ENCODE measurements around the gene B3GALNT1.
"Not testable (repeated sequence)": the region's sequence is repeated elsewhere in the genome, so short reads cannot be mapped to it uniquely, and the experiment has no call there.

The B3GALNT1 gene

GRCh38 chr3:161064413-161064812, 40.7 kb downstream of the B3GALNT1 start:
- Histone ChIP-seq H3K4me1 (ENCODE audit: control insufficient read depth, insufficient read depth, low read length, poor library complexity, severe bottlenecking) (no peaks in the 10 kb centered on the region), H3K27me3 (replicated peaks; ENCODE audit: control insufficient read depth, insufficient read depth, low read length, poor library complexity, severe bottlenecking) (no peaks in the 10 kb centered on the region), H3K27ac (ENCODE audit: insufficient read depth, low read length, poor library complexity, severe bottlenecking) (no peak overlapping the region), H3K9me3 (ENCODE audit: control insufficient read depth, low read length) (no peaks in the 10 kb centered on the region), H3K36me3 (ENCODE audit: control insufficient read depth, insufficient read depth, low read length) (no peaks in the 10 kb centered on the region), H3K4me3 (ENCODE audit: insufficient read depth, low read depth, low read length, poor library complexity, severe bottlenecking) (no peak overlapping the region)
- no peak for DNase-seq

DNA sequence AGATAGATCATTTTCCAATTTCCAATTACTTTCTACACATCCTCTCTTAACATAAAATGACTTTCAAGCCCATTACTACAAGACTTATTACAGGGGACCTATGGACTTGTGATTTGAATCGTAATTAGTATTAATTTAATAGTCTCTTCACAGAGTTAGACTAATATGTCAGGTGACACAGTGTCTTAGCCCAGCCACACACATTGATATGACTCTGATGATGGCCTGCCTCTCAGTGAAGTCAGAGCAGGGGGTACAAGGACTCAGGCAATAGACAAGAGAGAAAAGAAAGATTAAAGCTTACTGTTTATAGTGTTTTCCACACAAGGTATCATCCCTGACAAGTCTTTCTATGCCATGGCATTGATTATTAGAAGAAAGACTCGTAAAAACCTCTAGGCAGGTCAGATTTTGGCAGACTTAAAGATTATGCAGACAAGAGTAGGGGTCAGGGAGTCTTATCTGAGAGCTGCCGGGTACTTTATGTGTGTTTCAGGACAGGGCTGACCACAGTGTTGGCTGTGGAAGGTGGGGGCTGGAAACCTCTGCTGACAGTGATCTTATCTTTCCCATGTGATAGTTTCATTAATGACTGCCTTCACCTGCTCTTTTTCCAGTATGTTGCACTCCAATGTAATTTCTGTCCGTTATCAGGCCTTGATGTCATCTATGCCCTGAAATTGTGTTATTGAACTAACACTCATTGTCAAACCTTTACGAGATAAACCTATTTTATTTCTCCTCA, 50.1 kb downstream of the B3GALNT1 start:
- Histone ChIP-seq H3K9me3 (ENCODE audit: control insufficient read depth, low read length) (no peaks in the 10 kb centered on the region), H3K4me3 (ENCODE audit: insufficient read depth, low read depth, low read length, poor library complexity, severe bottlenecking) (no peak overlapping the region), H3K4me1 (ENCODE audit: control insufficient read depth, insufficient read depth, low read length, poor library complexity, severe bottlenecking) (no peaks in the 10 kb centered on the region), H3K36me3 (ENCODE audit: control insufficient read depth, insufficient read depth, low read length) (no peaks in the 10 kb centered on the region), H3K27ac (ENCODE audit: insufficient read depth, low read length, poor library complexity, severe bottlenecking) (no peak overlapping the region), H3K27me3 (replicated peaks; ENCODE audit: control insufficient read depth, insufficient read depth, low read length, poor library complexity, severe bottlenecking) (no peaks in the 10 kb centered on the region)
- DNase-seq, result no peak

- H3K9me3 ChIP-seq (ENCODE audit: control insufficient read depth, low read length), result no peaks in the 10 kb centered on the region
- H3K27me3 ChIP-seq (replicated peaks; ENCODE audit: control insufficient read depth, insufficient read depth, low read length, poor library complexity, severe bottlenecking), result no peaks in the 10 kb centered on the region
- no peak overlapping the region for H3K27ac ChIP-seq (ENCODE audit: insufficient read depth, low read length, poor library complexity, severe bottlenecking)
- H3K36me3 ChIP-seq (ENCODE audit: control insufficient read depth, insufficient read depth, low read length), result no peaks in the 10 kb centered on the region
- no peaks in the 10 kb centered on the region for H3K4me1 ChIP-seq (ENCODE audit: control insufficient read depth, insufficient read depth, low read length, poor library complexity, severe bottlenecking)
- no peak overlapping the region for H3K4me3 ChIP-seq (ENCODE audit: insufficient read depth, low read depth, low read length, poor library complexity, severe bottlenecking)
- DNase-seq, result no peak
Observed at GRCh38 chr3:161051856-161052255, 53.3 kb downstream of the B3GALNT1 start.

- H3K9me3 ChIP-seq (ENCODE audit: control insufficient read depth, low read length), result no peaks in the 10 kb centered on the region
- H3K36me3 ChIP-seq (ENCODE audit: control insufficient read depth, insufficient read depth, low read length), result no peaks in the 10 kb centered on the region
- no peak for DNase-seq
- no peak overlapping the region for H3K27ac ChIP-seq (ENCODE audit: insufficient read depth, low read length, poor library complexity, severe bottlenecking)
- H3K27me3 ChIP-seq (replicated peaks; ENCODE audit: control insufficient read depth, insufficient read depth, low read length, poor library complexity, severe bottlenecking), result no peaks in the 10 kb centered on the region
- H3K4me1 ChIP-seq (ENCODE audit: control insufficient read depth, insufficient read depth, low read length, poor library complexity, severe bottlenecking), result no peaks in the 10 kb centered on the region
- no peak overlapping the region for H3K4me3 ChIP-seq (ENCODE audit: insufficient read depth, low read depth, low read length, poor library complexity, severe bottlenecking)
Observed at GRCh38 chr3:161050935-161051334, 54.2 kb downstream of the B3GALNT1 start.

DNA sequence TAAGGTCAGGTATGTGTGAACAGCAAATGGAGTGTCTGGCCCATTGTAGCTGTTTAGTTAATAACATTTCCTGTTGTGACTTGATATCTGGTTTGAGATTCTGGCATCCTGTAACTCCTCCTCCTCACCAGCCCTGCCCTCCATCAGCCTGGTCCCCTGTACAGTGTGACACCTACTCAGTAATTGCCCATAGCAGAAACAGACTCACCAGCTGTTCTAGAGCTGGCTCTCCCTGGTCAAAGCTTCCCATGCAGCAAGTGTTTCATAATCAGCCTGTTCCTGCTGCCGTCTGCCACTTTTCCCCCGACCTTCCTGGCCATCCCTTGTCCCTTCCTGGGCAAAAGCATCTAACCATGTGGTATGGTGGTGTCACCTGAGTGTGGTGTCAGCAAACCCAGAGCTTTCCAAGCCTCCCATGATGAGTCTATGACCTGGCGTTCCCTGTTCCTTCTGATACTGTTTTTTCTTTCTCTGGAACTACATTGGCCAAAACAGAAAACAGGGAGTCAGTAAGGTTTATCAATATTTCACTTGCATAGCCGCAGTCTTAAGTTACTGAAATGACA, 55.4 kb downstream of the B3GALNT1 start:
- H3K9me3 ChIP-seq (ENCODE audit: control insufficient read depth, low read length), result no peaks in the 10 kb centered on the region
- no peak for DNase-seq
- no peak overlapping the region for H3K4me3 ChIP-seq (ENCODE audit: insufficient read depth, low read depth, low read length, poor library complexity, severe bottlenecking)
- no peak overlapping the region for H3K27ac ChIP-seq (ENCODE audit: insufficient read depth, low read length, poor library complexity, severe bottlenecking)
- no peaks in the 10 kb centered on the region for H3K27me3 ChIP-seq (replicated peaks; ENCODE audit: control insufficient read depth, insufficient read depth, low read length, poor library complexity, severe bottlenecking)
- H3K4me1 ChIP-seq (ENCODE audit: control insufficient read depth, insufficient read depth, low read length, poor library complexity, severe bottlenecking), result no peaks in the 10 kb centered on the region
- H3K36me3 ChIP-seq (ENCODE audit: control insufficient read depth, insufficient read depth, low read length), result no peaks in the 10 kb centered on the region

- no peak for DNase-seq
- H3K27ac ChIP-seq (ENCODE audit: insufficient read depth, low read length, poor library complexity, severe bottlenecking), result no peak overlapping the region
- no peak overlapping the region for H3K4me3 ChIP-seq (ENCODE audit: insufficient read depth, low read depth, low read length, poor library complexity, severe bottlenecking)
- no peaks in the 10 kb centered on the region for H3K9me3 ChIP-seq (ENCODE audit: control insufficient read depth, low read length)
- no peaks in the 10 kb centered on the region for H3K27me3 ChIP-seq (replicated peaks; ENCODE audit: control insufficient read depth, insufficient read depth, low read length, poor library complexity, severe bottlenecking)
- no peaks in the 10 kb centered on the region for H3K36me3 ChIP-seq (ENCODE audit: control insufficient read depth, insufficient read depth, low read length)
- no peaks in the 10 kb centered on the region for H3K4me1 ChIP-seq (ENCODE audit: control insufficient read depth, insufficient read depth, low read length, poor library complexity, severe bottlenecking)
Observed at GRCh38 chr3:161043336-161044035, 61.7 kb downstream of the B3GALNT1 start.

DNA sequence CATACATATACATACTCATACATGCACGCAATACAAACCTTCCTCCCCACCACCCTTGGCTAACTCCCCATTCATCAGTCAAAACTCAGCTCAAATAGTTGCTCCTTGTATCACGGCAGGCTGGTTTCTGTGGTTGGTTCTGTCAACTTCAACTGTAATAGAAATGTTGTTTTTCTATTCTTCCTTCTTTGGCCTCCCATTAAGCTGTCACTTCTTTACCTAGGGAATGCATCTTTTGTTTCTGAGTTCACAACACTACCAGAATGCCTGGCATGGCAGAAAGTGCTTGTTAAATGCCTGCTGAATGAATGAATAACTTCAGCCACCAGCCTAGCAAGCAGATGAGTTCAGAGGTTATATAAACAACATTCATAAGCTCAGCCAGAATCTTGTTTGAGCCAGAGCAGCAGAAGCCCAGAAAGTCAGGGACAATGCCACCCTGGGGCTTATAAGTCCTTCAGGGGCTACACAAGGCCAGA, 63.1 kb downstream of the B3GALNT1 start:
- no peaks in the 10 kb centered on the region for H3K4me1 ChIP-seq (ENCODE audit: control insufficient read depth, insufficient read depth, low read length, poor library complexity, severe bottlenecking)
- H3K27ac ChIP-seq (ENCODE audit: insufficient read depth, low read length, poor library complexity, severe bottlenecking), result no peak overlapping the region
- no peaks in the 10 kb centered on the region for H3K27me3 ChIP-seq (replicated peaks; ENCODE audit: control insufficient read depth, insufficient read depth, low read length, poor library complexity, severe bottlenecking)
- H3K36me3 ChIP-seq (ENCODE audit: control insufficient read depth, insufficient read depth, low read length), result no peaks in the 10 kb centered on the region
- H3K4me3 ChIP-seq (ENCODE audit: insufficient read depth, low read depth, low read length, poor library complexity, severe bottlenecking), result no peak overlapping the region
- no peak for DNase-seq
- no peaks in the 10 kb centered on the region for H3K9me3 ChIP-seq (ENCODE audit: control insufficient read depth, low read length)

DNA sequence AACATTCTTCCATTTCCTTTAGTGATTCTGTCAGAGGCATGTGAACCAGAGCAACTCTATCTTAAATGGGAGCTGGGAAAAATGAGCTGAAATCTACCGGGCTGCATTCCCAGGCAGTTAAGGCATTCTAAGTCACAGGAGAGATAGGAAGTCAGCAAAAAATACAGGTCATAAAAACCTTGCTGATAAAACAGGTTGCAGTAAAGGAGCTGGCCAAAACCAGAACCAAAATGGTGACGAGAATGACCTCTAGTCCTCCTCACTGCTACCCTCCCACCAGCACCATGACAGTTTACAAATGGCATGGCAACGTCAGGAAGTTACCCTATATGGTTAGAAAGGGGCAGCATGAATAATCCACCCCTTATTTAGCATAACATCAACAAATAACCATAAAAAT, 66.4 kb downstream of the B3GALNT1 start:
- no peaks in the 10 kb centered on the region for H3K9me3 ChIP-seq (ENCODE audit: control insufficient read depth, low read length)
- H3K4me3 ChIP-seq (ENCODE audit: insufficient read depth, low read depth, low read length, poor library complexity, severe bottlenecking), result no peak overlapping the region
- H3K4me1 ChIP-seq (ENCODE audit: control insufficient read depth, insufficient read depth, low read length, poor library complexity, severe bottlenecking), result no peaks in the 10 kb centered on the region
- no peak for DNase-seq
- H3K36me3 ChIP-seq (ENCODE audit: control insufficient read depth, insufficient read depth, low read length), result no peaks in the 10 kb centered on the region
- H3K27me3 ChIP-seq (replicated peaks; ENCODE audit: control insufficient read depth, insufficient read depth, low read length, poor library complexity, severe bottlenecking), result no peaks in the 10 kb centered on the region
- H3K27ac ChIP-seq (ENCODE audit: insufficient read depth, low read length, poor library complexity, severe bottlenecking), result no peak overlapping the region

GRCh38 chr3:161035711-161036110, 69.4 kb downstream of the B3GALNT1 start:
- Histone ChIP-seq H3K4me3 (ENCODE audit: insufficient read depth, low read depth, low read length, poor library complexity, severe bottlenecking) (no peak overlapping the region), H3K36me3 (ENCODE audit: control insufficient read depth, insufficient read depth, low read length) (no peaks in the 10 kb centered on the region), H3K27ac (ENCODE audit: insufficient read depth, low read length, poor library complexity, severe bottlenecking) (no peak overlapping the region), H3K27me3 (replicated peaks; ENCODE audit: control insufficient read depth, insufficient read depth, low read length, poor library complexity, severe bottlenecking) (no peaks in the 10 kb centered on the region), H3K9me3 (ENCODE audit: control insufficient read depth, low read length) (no peaks in the 10 kb centered on the region), H3K4me1 (ENCODE audit: control insufficient read depth, insufficient read depth, low read length, poor library complexity, severe bottlenecking) (no peaks in the 10 kb centered on the region)
- no peak for DNase-seq

- not testable (repeated sequence) for H3K9me3 ChIP-seq (ENCODE audit: control insufficient read depth, low read length); H3K4me3 ChIP-seq (ENCODE audit: insufficient read depth, low read depth, low read length, poor library complexity, severe bottlenecking); H3K27ac ChIP-seq (ENCODE audit: insufficient read depth, low read length, poor library complexity, severe bottlenecking); H3K36me3 ChIP-seq (ENCODE audit: control insufficient read depth, insufficient read depth, low read length); H3K4me1 ChIP-seq (ENCODE audit: control insufficient read depth, insufficient read depth, low read length, poor library complexity, severe bottlenecking); H3K27me3 ChIP-seq (replicated peaks; ENCODE audit: control insufficient read depth, insufficient read depth, low read length, poor library complexity, severe bottlenecking); DNase-seq
Observed at GRCh38 chr3:161034913-161035550, 70.1 kb downstream of the B3GALNT1 start.
